Gastrocnemius medialis (tissue), 4 donors: ENCODE measurements around the gene ZEB2. TPM values are rescaled to one million over a fixed set of nuclear protein-coding genes. Genes with fewer than 3 reads are reported as not detected.

Experiments used
- ATAC-seq, 2 donors: fragments of 150-250 bp; one replicate each; pipeline ENCODE4 v1.9.1; 2016
- DNase-seq, 2 donors: peaks; one replicate each; pipeline ENCODE4 v3.0.0-alpha.2; 2019
- H3K27ac ChIP-seq, 4 donors: fragments of 200-600 bp; sonication (generic); 1 replicate in 1 of 4; 2 replicates in 3 of 4; pipeline ENCODE4 v1.5.1; 2016 to 2018; ENCODE audit warnings: mild to moderate bottlenecking in 2 of 4, moderate library complexity in 1 of 4
- H3K27me3 ChIP-seq, 3 donors: fragments of 200-600 bp; sonication (generic) in 2 of 3; 1 replicate in 1 of 3; 2 replicates in 2 of 3; pipeline versions ENCODE4 v1.5.1 to v1.6.0; 2016 to 2019; ENCODE audit warnings: mild to moderate bottlenecking in 1 of 3, moderate library complexity in 1 of 3
- H3K36me3 ChIP-seq, 2 donors: fragments of 200-600 bp; sonication (generic) in 1 of 2; one replicate each; pipeline ENCODE4 v1.5.1; 2017 to 2018
- H3K4me1 ChIP-seq, 2 donors: fragments of 200-600 bp; sonication (generic) in 1 of 2; one replicate each; pipeline ENCODE4 v1.5.1; 2016 to 2017; ENCODE audit warnings: mild to moderate bottlenecking in 2 of 2
- H3K4me3 ChIP-seq, 4 donors: fragments of 200-600 bp; sonication (generic) in 3 of 4; 1 replicate in 1 of 4; 2 replicates in 3 of 4; pipeline ENCODE4 v1.5.1; 2016 to 2019; ENCODE audit warnings: mild to moderate bottlenecking in 2 of 4
- H3K9me3 ChIP-seq, 3 donors: fragments of 200-600 bp; sonication (generic) in 2 of 3; 1 replicate in 1 of 3; 2 replicates in 2 of 3; pipeline ENCODE4 v1.5.1; 2016 to 2019
- POLR2A ChIP-seq, 2 donors: fragments of 450-650 bp; IDR thresholded peaks; one replicate each; pipeline ENCODE4 v1.6.1; 2017; ENCODE audit warnings: antibody characterized with exemption in 2 of 2, mild to moderate bottlenecking in 2 of 2, moderate library complexity in 2 of 2
- in situ Hi-C, 4 donors: fragments of 200-750 bp; cut with MboI; loops; one replicate each; pipeline versions ENCODE4 v1.15.0 to v1.8.0; 2017; ENCODE audit warnings: low sequenced_read_pairs in 4 of 4
- intact Hi-C: fragments of 100-400 bp; cut with DNase I; formaldehyde crosslinking; loops from one replicate; pipeline ENCODE4 v1.15.1; 2023; ENCODE audit warnings: low total_unique reads
- total RNA-seq, 4 donors: library from RNA; depleted of rRNA; stranded (reverse); fragments of >200 nt; gene quantifications; one replicate each; pipeline versions ENCODE4 v1.1.0 to v1.2.3, GENCODE V29; 2016
- TF ChIP-seq, protein P1 (sequence below), 5 experiments: fragments of 450-650 bp in 3 of 5; fragments of 200-600 bp in 2 of 5; sonication (generic) in 2 of 5; IDR thresholded peaks in 4 of 5; conservative IDR thresholded peaks in 1 of 5; 1 replicate in 4 of 5; 2 replicates in 1 of 5; pipeline ENCODE4 v1.5.1; 2016 to 2019; ENCODE audit warnings: antibody characterized with exemption in 5 of 5, mild to moderate bottlenecking in 3 of 5, moderate library complexity in 3 of 5

Gene ZEB2
- total RNA-seq, 4 donors from 2014 or later = 21.2 to 27.6 (median 22.9) TPM

DNA sequence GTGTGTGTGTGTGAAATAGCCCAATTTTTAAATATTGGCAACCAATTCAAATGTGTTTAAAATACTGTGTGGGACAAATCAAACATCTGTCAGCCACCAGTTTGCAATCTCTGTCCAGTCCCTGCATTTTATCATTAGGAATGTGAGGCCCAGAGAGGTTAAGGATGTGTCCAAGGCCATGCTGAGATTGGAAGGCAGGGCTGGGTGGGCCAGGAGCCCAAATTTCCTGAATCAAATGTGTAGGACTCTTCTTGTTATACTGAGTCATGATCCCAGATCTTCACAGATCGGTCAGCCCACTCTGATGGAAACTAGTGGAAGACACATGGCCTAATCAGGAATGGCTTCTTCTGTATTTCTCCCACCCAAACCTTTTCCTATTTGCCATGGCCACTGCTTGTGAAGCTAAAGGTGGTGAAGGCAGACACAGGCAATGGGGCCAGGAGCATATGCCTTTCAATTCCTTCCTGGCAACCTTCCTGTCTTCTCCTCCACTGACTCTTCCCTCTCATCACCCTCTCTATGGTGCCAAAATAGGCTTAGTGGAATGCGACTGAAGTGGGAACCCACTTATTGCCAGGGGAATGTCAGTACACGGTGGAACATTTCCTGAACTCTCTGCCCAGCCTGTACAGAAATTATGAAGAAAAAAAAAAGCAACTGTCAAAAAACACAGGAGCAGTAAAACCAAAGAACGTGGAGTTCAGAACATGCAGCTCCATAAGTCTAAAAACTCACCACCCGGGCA is 35.5 kb downstream of the ZEB2 start:
- no peaks in the 10 kb centered on the region for H3K27me3 ChIP-seq
- H3K4me3 ChIP-seq = no peak overlapping the region
- TF ChIP-seq, protein P1, sequence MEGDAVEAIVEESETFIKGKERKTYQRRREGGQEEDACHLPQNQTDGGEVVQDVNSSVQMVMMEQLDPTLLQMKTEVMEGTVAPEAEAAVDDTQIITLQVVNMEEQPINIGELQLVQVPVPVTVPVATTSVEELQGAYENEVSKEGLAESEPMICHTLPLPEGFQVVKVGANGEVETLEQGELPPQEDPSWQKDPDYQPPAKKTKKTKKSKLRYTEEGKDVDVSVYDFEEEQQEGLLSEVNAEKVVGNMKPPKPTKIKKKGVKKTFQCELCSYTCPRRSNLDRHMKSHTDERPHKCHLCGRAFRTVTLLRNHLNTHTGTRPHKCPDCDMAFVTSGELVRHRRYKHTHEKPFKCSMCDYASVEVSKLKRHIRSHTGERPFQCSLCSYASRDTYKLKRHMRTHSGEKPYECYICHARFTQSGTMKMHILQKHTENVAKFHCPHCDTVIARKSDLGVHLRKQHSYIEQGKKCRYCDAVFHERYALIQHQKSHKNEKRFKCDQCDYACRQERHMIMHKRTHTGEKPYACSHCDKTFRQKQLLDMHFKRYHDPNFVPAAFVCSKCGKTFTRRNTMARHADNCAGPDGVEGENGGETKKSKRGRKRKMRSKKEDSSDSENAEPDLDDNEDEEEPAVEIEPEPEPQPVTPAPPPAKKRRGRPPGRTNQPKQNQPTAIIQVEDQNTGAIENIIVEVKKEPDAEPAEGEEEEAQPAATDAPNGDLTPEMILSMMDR (IDR thresholded peaks at IDR 0.05 in 4 of 5, conservative IDR thresholded peaks at IDR 0.05 in 1 of 5) = no peak
- no peak for TF ChIP-seq POLR2A (IDR thresholded peaks at IDR 0.05)
- no peak overlapping the region for H3K27ac ChIP-seq
- peaks cover 15 to 35% of the 10 kb centered on the region in 2 donors for H3K4me1 ChIP-seq
- DNase-seq (no peak), ATAC-seq (no peak)
- H3K36me3 ChIP-seq = no peaks in the 10 kb centered on the region
- no peaks in the 10 kb centered on the region for H3K9me3 ChIP-seq
- intact Hi-C loops = no loop called here
- in situ Hi-C loops = no loop called here

GRCh38 chr2:144481666-144482065 is 38.3 kb downstream of the ZEB2 start:
- no peak overlapping the region for H3K27ac ChIP-seq
- intact Hi-C loops = no loop called here

GRCh38 chr2:144481109-144481508 is 38.8 kb downstream of the ZEB2 start:
- H3K4me1 ChIP-seq = peaks cover 18 to 38% of the 10 kb centered on the region in 2 donors

More at GRCh38 chr2:144481666-144482065, 38.3 kb downstream of the ZEB2 start:
- Histone ChIP-seq H3K4me3 (no peak overlapping the region), H3K4me1 (peaks cover 18 to 38% of the 10 kb centered on the region in 2 donors), H3K9me3 (no peaks in the 10 kb centered on the region), H3K27me3 (no peaks in the 10 kb centered on the region), H3K36me3 (no peaks in the 10 kb centered on the region)
- no peak for TF ChIP-seq POLR2A (IDR thresholded peaks at IDR 0.05)
- DNase-seq (no peak), ATAC-seq (no peak)
- in situ Hi-C loops = no loop called here

GRCh38 chr2:144480285-144480684 is 39.6 kb downstream of the ZEB2 start:
- intact Hi-C loops = no loop called here
- H3K4me3 ChIP-seq = no peak overlapping the region
- no peaks in the 10 kb centered on the region for H3K9me3 ChIP-seq
- H3K36me3 ChIP-seq = no peaks in the 10 kb centered on the region
- H3K4me1 ChIP-seq = peaks cover 18 to 33% of the 10 kb centered on the region in 2 donors
- no peak overlapping the region for H3K27ac ChIP-seq
- no peak for TF ChIP-seq POLR2A (IDR thresholded peaks at IDR 0.05)
- TF ChIP-seq, protein P1 (IDR thresholded peaks at IDR 0.05 in 4 of 5, conservative IDR thresholded peaks at IDR 0.05 in 1 of 5) = no peak
- in situ Hi-C loops = no loop called here
- DNase-seq (no peak), ATAC-seq (no peak)
- no peaks in the 10 kb centered on the region for H3K27me3 ChIP-seq

More at GRCh38 chr2:144481109-144481508, 38.8 kb downstream of the ZEB2 start:
- intact Hi-C loops (no loop called here), in situ Hi-C loops (no loop called here)
- Histone ChIP-seq H3K9me3 (no peaks in the 10 kb centered on the region), H3K4me3 (no peak overlapping the region), H3K27me3 (no peaks in the 10 kb centered on the region), H3K36me3 (no peaks in the 10 kb centered on the region), H3K27ac (no peak overlapping the region)
- no peak for ATAC-seq
- no peak for TF ChIP-seq POLR2A (IDR thresholded peaks at IDR 0.05)
- TF ChIP-seq, protein P1 (IDR thresholded peaks at IDR 0.05 in 4 of 5, conservative IDR thresholded peaks at IDR 0.05 in 1 of 5) = no peak
- DNase-seq = no peak

GRCh38 chr2:144479659-144480058 is 40.3 kb downstream of the ZEB2 start:
- Histone ChIP-seq H3K9me3 (no peaks in the 10 kb centered on the region), H3K27ac (no peak overlapping the region), H3K4me1 (peaks cover 14 to 27% of the 10 kb centered on the region in 2 donors), H3K27me3 (no peaks in the 10 kb centered on the region), H3K4me3 (no peak overlapping the region), H3K36me3 (no peaks in the 10 kb centered on the region)
- ATAC-seq = no peak
- no peak for DNase-seq
- TF ChIP-seq POLR2A (IDR thresholded peaks at IDR 0.05) = no peak
- TF ChIP-seq, protein P1 (IDR thresholded peaks at IDR 0.05 in 4 of 5, conservative IDR thresholded peaks at IDR 0.05 in 1 of 5) = no peak
- intact Hi-C loops = no loop called here
- in situ Hi-C loops = no loop called here
